ENCODE measurements around the gene COL4A1. TPM values are rescaled to one million over a fixed set of nuclear protein-coding genes. Genes with fewer than 3 reads are reported as not detected.

The COL4A1 gene
- total and polyA plus RNA-seq, 2 of the 13 experiments (the other 11 are each of a cell fraction or from before 2014, with no cell fraction given), result not detected

DNA sequence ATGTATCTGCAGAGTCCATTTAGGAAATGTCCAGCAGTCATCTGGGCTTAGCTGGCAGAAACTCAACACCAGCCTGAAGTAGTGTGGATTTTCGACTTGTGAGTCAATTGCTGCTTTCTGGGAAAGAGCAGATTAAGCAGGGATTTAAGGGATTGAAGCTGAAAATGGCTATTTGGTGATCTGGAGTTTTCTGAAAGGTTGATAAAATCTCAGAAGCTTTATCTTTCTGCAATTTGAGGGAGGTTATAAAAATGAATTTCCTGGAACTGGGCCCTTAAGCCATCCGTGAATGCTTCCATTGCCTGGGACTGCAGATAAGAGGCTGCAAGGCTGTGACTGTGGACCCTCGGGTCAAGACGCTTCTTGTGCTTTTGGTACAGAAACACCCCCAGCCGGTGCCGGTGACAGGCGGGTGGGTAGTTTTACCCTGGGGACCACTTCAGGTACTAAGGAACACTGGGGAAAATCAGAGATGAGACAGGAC lies 61.5 kb downstream of the COL4A1 start:
- POLR2A ChIA-PET, result no interaction called here
- in situ Hi-C loops (cut with HindIII; ENCODE audit: extremely low pct_ligation_motif_present, low pct_unique_long_range_greater_than_20kb), result no loop called here
- FAIRE-seq, result no peak

More for the DNA sequence above, 61.5 kb downstream of the COL4A1 start:
- H3K4me2 ChIP-seq (ENCODE audit: low read depth, low read length), result no peak overlapping the region
- ATAC-seq, result no peak
- H3K9ac ChIP-seq (ENCODE audit: insufficient read depth, low read depth, low read length), result no peak overlapping the region
- H3K27me3 ChIP-seq (ENCODE audit: control insufficient read depth in 1 of 2, insufficient read depth in 2 of 2, low read length in 2 of 2), result peaks cover 3 to 26% of the 10 kb centered on the region in 2 experiments; a peak in 4 of 5 replicates
- TF ChIP-seq CAMTA2 (CRISPR knock-in tag; IDR thresholded peaks at IDR 0.05; ENCODE audit: borderline replicate concordance) (no peak), BCL6 (CRISPR knock-in tag; IDR thresholded peaks at IDR 0.05) (no peak), NRL (CRISPR knock-in tag; IDR thresholded peaks at IDR 0.05; ENCODE audit: borderline replicate concordance) (no peak), EZH2 (conservative IDR thresholded peaks at IDR 0.05; ENCODE audit: low read depth, low read length) (no peak), EEA1 (CRISPR knock-in tag; IDR thresholded peaks at IDR 0.05; ENCODE audit: borderline replicate concordance) (no peak), ZNF652 (CRISPR knock-in tag; IDR thresholded peaks at IDR 0.05; ENCODE audit: borderline replicate concordance, low read depth) (no peak), DPF2 (CRISPR knock-in tag; IDR thresholded peaks at IDR 0.05; ENCODE audit: borderline replicate concordance, low read depth) (no peak), ZNF597 (CRISPR knock-in tag; IDR thresholded peaks at IDR 0.05) (no peak), SRSF1 (optimal IDR thresholded peaks at IDR 0.05; ENCODE audit: low read depth, low read length) (no peak), ZNF468 (CRISPR knock-in tag; IDR thresholded peaks at IDR 0.05) (no peak), ARNTL (CRISPR knock-in tag; IDR thresholded peaks at IDR 0.05) (no peak), ZBTB21 (CRISPR knock-in tag; IDR thresholded peaks at IDR 0.05) (no peak)
- TF ChIP-seq, protein P1, sequence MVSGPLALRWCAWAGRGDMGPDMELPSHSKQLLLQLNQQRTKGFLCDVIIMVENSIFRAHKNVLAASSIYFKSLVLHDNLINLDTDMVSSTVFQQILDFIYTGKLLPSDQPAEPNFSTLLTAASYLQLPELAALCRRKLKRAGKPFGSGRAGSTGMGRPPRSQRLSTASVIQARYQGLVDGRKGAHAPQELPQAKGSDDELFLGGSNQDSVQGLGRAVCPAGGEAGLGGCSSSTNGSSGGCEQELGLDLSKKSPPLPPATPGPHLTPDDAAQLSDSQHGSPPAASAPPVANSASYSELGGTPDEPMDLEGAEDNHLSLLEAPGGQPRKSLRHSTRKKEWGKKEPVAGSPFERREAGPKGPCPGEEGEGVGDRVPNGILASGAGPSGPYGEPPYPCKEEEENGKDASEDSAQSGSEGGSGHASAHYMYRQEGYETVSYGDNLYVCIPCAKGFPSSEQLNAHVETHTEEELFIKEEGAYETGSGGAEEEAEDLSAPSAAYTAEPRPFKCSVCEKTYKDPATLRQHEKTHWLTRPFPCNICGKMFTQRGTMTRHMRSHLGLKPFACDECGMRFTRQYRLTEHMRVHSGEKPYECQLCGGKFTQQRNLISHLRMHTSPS (CRISPR knock-in tag; IDR thresholded peaks at IDR 0.05; ENCODE audit: low read depth), result no peak
- H2AFZ ChIP-seq (ENCODE audit: low read length), result no peak overlapping the region
- no peaks in the 10 kb centered on the region for H3K79me2 ChIP-seq (ENCODE audit: insufficient read depth, low read length)
- H3K9me3 ChIP-seq (ENCODE audit: low read length), result no peaks in the 10 kb centered on the region
- WGBS (ENCODE audit: low lambda C conversion rate), result 0% methylated on average over 2 of the region's 7 CpGs
- no peaks in the 10 kb centered on the region for H4K20me1 ChIP-seq (ENCODE audit: insufficient read depth, low read length)
- no peak overlapping the region for H3K27ac ChIP-seq (ENCODE audit: extremely low read length, insufficient read depth, low read length)
- H3K36me3 ChIP-seq (replicated peaks in 1 of 2; ENCODE audit: control insufficient read depth in 1 of 2, insufficient read depth in 2 of 2, low read length in 2 of 2), result no peaks in the 10 kb centered on the region
- no peak for DNase-seq (ENCODE audit: low spot score)
- BruUV-seq (replicated peaks), result no TSS peak
- no peak overlapping the region for H3K4me3 ChIP-seq (replicated peaks in 1 of 3; ENCODE audit: insufficient read depth in 1 of 3, low read depth in 2 of 3, low read length in 3 of 3)
- H3K4me1 ChIP-seq (ENCODE audit: insufficient read depth, low read length), result no peaks in the 10 kb centered on the region
- CTCF ChIA-PET (ENCODE audit: low intra/inter-chr PET ratio, low total read pairs), result no interaction called here
- intact Hi-C loops (cut with micrococcal nuclease; ENCODE audit: unreplicated experiment), result no loop called here
